Uterus (tissue), 4 donors: ENCODE measurements around the gene TSNAX. TPM values are rescaled to one million over a fixed set of nuclear protein-coding genes. Genes with fewer than 3 reads are reported as not detected.

ENCODE experiments used
- DNase-seq, 2 donors: peaks; one replicate each; pipeline ENCODE4 v3.0.0-alpha.2; 2019 to 2020
- H3K27ac ChIP-seq, 2 donors: fragments of 200-600 bp; sonication (generic); 1 replicate in 1 of 2; 2 replicates in 1 of 2; pipeline ENCODE4 v1.5.1; 2016 to 2018
- H3K27me3 ChIP-seq, 2 donors: fragments of 200-600 bp; sonication (generic); one replicate each; pipeline ENCODE4 v1.5.1; 2018 to 2019; ENCODE audit warnings: control low read depth in 1 of 2
- H3K36me3 ChIP-seq, 2 donors: fragments of 200-600 bp; sonication (generic); one replicate each; pipeline ENCODE4 v1.5.1; 2019; ENCODE audit warnings: control low read depth in 1 of 2
- H3K4me1 ChIP-seq, 2 donors: fragments of 200-600 bp; sonication (generic); one replicate each; pipeline ENCODE4 v1.5.1; 2018 to 2019; ENCODE audit warnings: control low read depth in 1 of 2
- H3K4me3 ChIP-seq, 2 donors: fragments of 200-600 bp; sonication (generic); 1 replicate in 1 of 2; 2 replicates in 1 of 2; pipeline ENCODE4 v1.5.1; 2018 to 2019; ENCODE audit warnings: mild to moderate bottlenecking in 1 of 2
- H3K9me3 ChIP-seq, 2 donors: fragments of 200-600 bp; sonication (generic); one replicate each; pipeline ENCODE4 v1.5.1; 2019; ENCODE audit warnings: control low read depth in 1 of 2
- CTCF ChIP-seq, 4 experiments: fragments of 200-600 bp in 2 of 4; fragments of 450-650 bp in 2 of 4; sonication (generic) in 2 of 4; IDR thresholded peaks; one replicate each; pipeline ENCODE4 v1.5.1; 2016 to 2019; ENCODE audit warnings: antibody characterized with exemption in 4 of 4, mild to moderate bottlenecking in 2 of 4, moderate library complexity in 1 of 4
- POLR2A ChIP-seq, 2 donors: fragments of 450-650 bp; IDR thresholded peaks; one replicate each; pipeline ENCODE4 v1.6.1; 2016; ENCODE audit warnings: antibody characterized with exemption in 2 of 2, mild to moderate bottlenecking in 1 of 2, moderate library complexity in 1 of 2
- intact Hi-C: fragments of 100-400 bp; cut with DNase I; formaldehyde crosslinking; loops from one replicate; pipeline ENCODE4 v1.15.1; 2023; ENCODE audit warnings: low total_unique reads
- total RNA-seq, 4 donors: library from RNA; depleted of rRNA in 3 of 4; stranded (reverse); fragments of >200 nt in 3 of 4; gene quantifications; one replicate each; pipeline versions ENCODE4 v1.1.0 to v1.2.4, GENCODE V29; 2014 to 2023
- donor health status: DM: yes; HTN: yes; CAD: no.

The TSNAX gene
- total RNA-seq, 4 donors from 2014 or later: 30.6 to 142 (median 63.9) TPM

- H3K36me3 ChIP-seq: no peaks in the 10 kb centered on the region
- no peaks in the 10 kb centered on the region for H3K4me1 ChIP-seq
- TF ChIP-seq CTCF (IDR thresholded peaks at IDR 0.05): no peak
- no peak for TF ChIP-seq POLR2A (IDR thresholded peaks at IDR 0.05)
- H3K27ac ChIP-seq: no peak overlapping the region
- H3K9me3 ChIP-seq: no peaks in the 10 kb centered on the region
- no peaks in the 10 kb centered on the region for H3K27me3 ChIP-seq
- DNase-seq: no peak
- H3K4me3 ChIP-seq: no peak overlapping the region
- intact Hi-C loops: no loop called here
Observed at GRCh38 chr1:231612393-231613089, 84.1 kb downstream of the TSNAX start.

DNA sequence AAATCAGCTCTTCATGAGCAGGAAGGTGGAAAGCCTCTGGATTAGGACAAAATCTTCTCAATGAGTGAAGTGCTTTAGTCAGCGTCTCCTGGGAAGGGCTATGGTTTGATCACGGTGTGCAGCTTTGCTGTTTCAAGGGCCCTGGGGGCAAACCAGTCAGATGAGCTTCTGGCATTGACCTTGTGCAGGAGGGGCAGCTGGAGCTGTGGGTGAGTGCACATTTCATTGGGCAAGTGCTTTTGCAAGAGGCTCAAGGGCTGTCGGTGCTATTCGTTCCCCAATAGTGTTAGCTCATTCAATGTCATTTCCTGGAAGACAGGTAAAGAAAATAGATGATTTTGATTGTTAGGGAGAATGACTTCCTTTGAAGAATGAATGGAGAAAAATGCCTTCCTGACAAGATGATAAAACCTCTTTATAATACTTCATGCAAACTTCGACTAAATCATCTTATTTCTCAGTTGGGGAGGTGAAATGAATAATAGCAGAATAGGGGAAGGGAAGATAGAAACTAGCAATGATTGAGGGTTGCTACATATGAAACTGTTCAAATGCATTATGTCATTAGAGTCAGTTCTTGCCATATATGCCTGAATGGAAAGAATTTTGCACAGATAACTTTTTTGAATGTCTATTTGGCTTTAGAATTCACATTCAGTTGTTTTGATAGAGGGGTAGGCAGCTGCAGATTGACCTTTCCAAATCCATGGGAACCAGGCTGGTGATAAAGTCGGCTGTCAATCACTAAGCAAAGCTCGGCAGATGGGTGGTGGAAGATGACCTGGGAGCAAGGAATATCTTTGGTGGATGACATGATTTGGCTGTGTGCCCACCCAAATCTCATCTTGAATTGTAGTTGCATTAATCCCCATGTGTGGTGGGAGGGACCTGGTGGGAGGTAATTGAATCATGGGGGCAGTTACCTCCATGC, 85.2 kb downstream of the TSNAX start:
- no peak for TF ChIP-seq POLR2A (IDR thresholded peaks at IDR 0.05)
- TF ChIP-seq CTCF (IDR thresholded peaks at IDR 0.05): no peak
- no peak for DNase-seq
- Histone ChIP-seq H3K4me3 (no peak overlapping the region), H3K36me3 (no peaks in the 10 kb centered on the region), H3K27me3 (no peaks in the 10 kb centered on the region), H3K27ac (no peak overlapping the region), H3K4me1 (no peaks in the 10 kb centered on the region), H3K9me3 (no peaks in the 10 kb centered on the region)
- intact Hi-C loops: no loop called here

Other genes starting within 250 kb of the TSNAX start
- gene EXOC8, start 190.8 kb upstream of the TSNAX start, total RNA-seq: 10 to 100 TPM; 14.1 to 27.1 (median 16.9) TPM
- 10 to 100 TPM in 3 of 4 donors, 1 to 10 TPM in 1; 4.9 to 19.3 (median 15.2) TPM for gene SPRTN, start 190.4 kb upstream of the TSNAX start, total RNA-seq
- 10 to 100 TPM; 17.6 to 65.1 (median 47.4) TPM for gene EGLN1, start 106.4 kb upstream of the TSNAX start, total RNA-seq
- 10 to 100 TPM in 3 of 4 donors, 1 to 10 TPM in 1; 7.1 to 33.4 (median 14.9) TPM for gene DISC1, start 98.1 kb downstream of the TSNAX start, total RNA-seq